Activated naive CD4-positive, alpha-beta T cell treated with anti-CD3 and anti-CD28 coated beads, Interleukin-2, amount 50 U/mL, for 24 hours (primary cell): ENCODE data around the gene RAB31.

ENCODE experiments used
- H3K27ac Mint-ChIP-seq: one replicate; pipeline ENCODE4 v1.8.0; 2021; ENCODE audit warnings: mild to moderate bottlenecking, mixed read lengths
- H3K27me3 Mint-ChIP-seq: one replicate; pipeline ENCODE4 v1.8.0; 2021; ENCODE audit warnings: mixed read lengths
- H3K36me3 Mint-ChIP-seq: one replicate; pipeline ENCODE4 v1.8.0; 2021; ENCODE audit warnings: mixed read lengths
- H3K4me1 Mint-ChIP-seq: one replicate; pipeline ENCODE4 v1.8.0; 2021; ENCODE audit warnings: mixed read lengths
- H3K4me3 Mint-ChIP-seq: one replicate; pipeline ENCODE4 v1.8.0; 2021; ENCODE audit warnings: mild to moderate bottlenecking, mixed read lengths
- H3K9me3 Mint-ChIP-seq: one replicate; pipeline ENCODE4 v1.8.0; 2021; ENCODE audit warnings: mixed read lengths

Gene RAB31

GRCh38 chr18:9863282-9863681 is 155.2 kb downstream of the RAB31 start:
- Mint-ChIP-seq H3K4me3 (no peak overlapping the region), H3K36me3 (peaks cover 7% of the 10 kb centered on the region), H3K4me1 (no peaks in the 10 kb centered on the region), H3K27me3 (peaks cover 2% of the 10 kb centered on the region), H3K9me3 (peaks cover 13% of the 10 kb centered on the region), H3K27ac (no peak overlapping the region)

- no peaks in the 10 kb centered on the region for H3K4me1 Mint-ChIP-seq
- H3K27me3 Mint-ChIP-seq: peaks cover 1% of the 10 kb centered on the region
- H3K27ac Mint-ChIP-seq: peak overlapping the region; percentile 15
- H3K9me3 Mint-ChIP-seq: peaks cover 13% of the 10 kb centered on the region
- H3K4me3 Mint-ChIP-seq: no peak overlapping the region
- peaks cover 7% of the 10 kb centered on the region for H3K36me3 Mint-ChIP-seq
Measured at GRCh38 chr18:9865764-9866490, 157.8 kb downstream of the RAB31 start.

GRCh38 chr18:9866627-9867026 is 158.5 kb downstream of the RAB31 start:
- peaks cover 1% of the 10 kb centered on the region for H3K27me3 Mint-ChIP-seq
- H3K4me1 Mint-ChIP-seq: no peaks in the 10 kb centered on the region
- peaks cover 7% of the 10 kb centered on the region for H3K36me3 Mint-ChIP-seq
- no peak overlapping the region for H3K4me3 Mint-ChIP-seq
- no peak overlapping the region for H3K27ac Mint-ChIP-seq
- H3K9me3 Mint-ChIP-seq: peaks cover 13% of the 10 kb centered on the region

GRCh38 chr18:9867071-9867594 is 159.0 kb downstream of the RAB31 start:
- H3K9me3 Mint-ChIP-seq: peaks cover 13% of the 10 kb centered on the region
- peaks cover 7% of the 10 kb centered on the region for H3K36me3 Mint-ChIP-seq
- no peak overlapping the region for H3K4me3 Mint-ChIP-seq
- peaks cover 1% of the 10 kb centered on the region for H3K27me3 Mint-ChIP-seq
- no peaks in the 10 kb centered on the region for H3K4me1 Mint-ChIP-seq
- no peak overlapping the region for H3K27ac Mint-ChIP-seq

- Mint-ChIP-seq H3K9me3 (peaks cover 13% of the 10 kb centered on the region), H3K36me3 (peaks cover 7% of the 10 kb centered on the region), H3K27ac (no peak overlapping the region), H3K27me3 (peaks cover 1% of the 10 kb centered on the region), H3K4me3 (no peak overlapping the region), H3K4me1 (no peaks in the 10 kb centered on the region)
Measured at GRCh38 chr18:9868857-9869714, 161.0 kb downstream of the RAB31 start.

GRCh38 chr18:9869715-9870430 is 161.8 kb downstream of the RAB31 start:
- Mint-ChIP-seq H3K36me3 (peaks cover 7% of the 10 kb centered on the region), H3K4me3 (no peak overlapping the region), H3K27ac (no peak overlapping the region), H3K4me1 (no peaks in the 10 kb centered on the region), H3K9me3 (peaks cover 13% of the 10 kb centered on the region), H3K27me3 (peaks cover 1% of the 10 kb centered on the region)

GRCh38 chr18:9870431-9871008 is 162.4 kb downstream of the RAB31 start:
- Mint-ChIP-seq H3K4me3 (no peak overlapping the region), H3K27ac (no peak overlapping the region)

GRCh38 chr18:9871244-9871746 is 163.2 kb downstream of the RAB31 start:
- H3K36me3 Mint-ChIP-seq: no peaks in the 10 kb centered on the region
- no peaks in the 10 kb centered on the region for H3K4me1 Mint-ChIP-seq
- no peak overlapping the region for H3K4me3 Mint-ChIP-seq
- peaks cover 2% of the 10 kb centered on the region for H3K9me3 Mint-ChIP-seq
- H3K27ac Mint-ChIP-seq: no peak overlapping the region
- H3K27me3 Mint-ChIP-seq: peaks cover 3% of the 10 kb centered on the region

More at GRCh38 chr18:9870431-9871008, 162.4 kb downstream of the RAB31 start:
- H3K36me3 Mint-ChIP-seq: peaks cover 5% of the 10 kb centered on the region
- peaks cover 3% of the 10 kb centered on the region for H3K27me3 Mint-ChIP-seq
- H3K4me1 Mint-ChIP-seq: no peaks in the 10 kb centered on the region
- H3K9me3 Mint-ChIP-seq: peaks cover 9% of the 10 kb centered on the region

GRCh38 chr18:9872823-9873222 is 164.7 kb downstream of the RAB31 start:
- Mint-ChIP-seq H3K27ac (no peak overlapping the region), H3K4me3 (no peak overlapping the region), H3K4me1 (no peaks in the 10 kb centered on the region), H3K27me3 (peaks cover 6% of the 10 kb centered on the region), H3K36me3 (no peaks in the 10 kb centered on the region), H3K9me3 (no peaks in the 10 kb centered on the region)

- Mint-ChIP-seq H3K4me1 (no peaks in the 10 kb centered on the region), H3K27me3 (peaks cover 5% of the 10 kb centered on the region), H3K27ac (no peak overlapping the region), H3K9me3 (no peaks in the 10 kb centered on the region), H3K36me3 (no peaks in the 10 kb centered on the region), H3K4me3 (no peak overlapping the region)
Measured at GRCh38 chr18:9874728-9875127, 166.6 kb downstream of the RAB31 start.

- Mint-ChIP-seq H3K4me3 (no peak overlapping the region), H3K36me3 (no peaks in the 10 kb centered on the region), H3K9me3 (no peaks in the 10 kb centered on the region), H3K4me1 (no peaks in the 10 kb centered on the region), H3K27ac (no peak overlapping the region), H3K27me3 (peaks cover 5% of the 10 kb centered on the region)
Measured at GRCh38 chr18:9876212-9876866, 168.2 kb downstream of the RAB31 start.

- Mint-ChIP-seq H3K27ac (no peak overlapping the region), H3K9me3 (no peaks in the 10 kb centered on the region), H3K4me1 (no peaks in the 10 kb centered on the region), H3K4me3 (no peak overlapping the region), H3K36me3 (no peaks in the 10 kb centered on the region), H3K27me3 (peaks cover 5% of the 10 kb centered on the region)
Measured at GRCh38 chr18:9876867-9877654, 169.0 kb downstream of the RAB31 start.

GRCh38 chr18:9877655-9878014 is 169.5 kb downstream of the RAB31 start:
- no peaks in the 10 kb centered on the region for H3K4me1 Mint-ChIP-seq
- H3K27me3 Mint-ChIP-seq: peaks cover 5% of the 10 kb centered on the region
- H3K4me3 Mint-ChIP-seq: no peak overlapping the region
- no peaks in the 10 kb centered on the region for H3K36me3 Mint-ChIP-seq
- H3K27ac Mint-ChIP-seq: no peak overlapping the region
- H3K9me3 Mint-ChIP-seq: no peaks in the 10 kb centered on the region

- Mint-ChIP-seq H3K27ac (no peak overlapping the region), H3K27me3 (peaks cover 5% of the 10 kb centered on the region), H3K4me3 (no peak overlapping the region), H3K36me3 (no peaks in the 10 kb centered on the region), H3K9me3 (no peaks in the 10 kb centered on the region), H3K4me1 (no peaks in the 10 kb centered on the region)
Measured at GRCh38 chr18:9878095-9878494, 170.0 kb downstream of the RAB31 start.
